ENCODE results near the gene NCOA5.

- TF ChIP-seq CTCF (IDR thresholded peaks at IDR 0.05) (no peak), EZH2 (IDR thresholded peaks at IDR 0.05) (no peak)
Measured at GRCh38 chr20:46063652-46064054, 26.1 kb downstream of the NCOA5 start.
